Right atrium auricular region (tissue), 2 donors: ENCODE results near the gene HES7. TPM values are rescaled to one million over a fixed set of nuclear protein-coding genes. Genes with fewer than 3 reads are reported as not detected.
A peak's percentile ranks its signal among the peaks of the same experiment; 100 is the strongest.

Experiments
- DNase-seq: peaks from one replicate; pipeline ENCODE4 v3.0.0-alpha.2; 2019; ENCODE audit warnings: low spot score
- H3K27ac ChIP-seq, 2 donors: fragments of 200-600 bp; sonication (generic); 1 replicate in 1 of 2; 2 replicates in 1 of 2; pipeline ENCODE4 v1.5.1; 2016 to 2019
- H3K27me3 ChIP-seq, 2 donors: fragments of 200-600 bp; sonication (generic); one replicate each; pipeline versions ENCODE4 v1.5.1 to v1.6.0; 2017 to 2019
- H3K36me3 ChIP-seq: fragments of 200-600 bp; sonication (generic); one replicate; pipeline ENCODE4 v1.5.1; 2016
- H3K4me1 ChIP-seq, 2 donors: fragments of 200-600 bp; sonication (generic); one replicate each; pipeline versions ENCODE4 v1.5.1 to v1.6.0; 2017 to 2019
- H3K4me3 ChIP-seq, 2 donors: fragments of 200-600 bp; sonication (generic); 1 replicate in 1 of 2; 2 replicates in 1 of 2; pipeline ENCODE4 v1.5.1; 2017 to 2019; ENCODE audit warnings: mild to moderate bottlenecking in 1 of 2, moderate library complexity in 1 of 2
- H3K9me3 ChIP-seq, 2 donors: fragments of 200-600 bp; sonication (generic); one replicate each; pipeline ENCODE4 v1.5.1; 2019
- total RNA-seq, 2 donors: library from RNA; depleted of rRNA; stranded (reverse); fragments of >200 nt; gene quantifications; one replicate each; pipeline ENCODE4 v1.1.0, GENCODE V29; 2016
- TF ChIP-seq, protein P1 (sequence below), 2 donors: fragments of 200-600 bp; sonication (generic); IDR thresholded peaks; one replicate each; pipeline ENCODE4 v1.5.1; 2019; ENCODE audit warnings: antibody characterized with exemption in 2 of 2

Gene HES7
- total RNA-seq, 2 donors from 2014 or later: not detected

DNA sequence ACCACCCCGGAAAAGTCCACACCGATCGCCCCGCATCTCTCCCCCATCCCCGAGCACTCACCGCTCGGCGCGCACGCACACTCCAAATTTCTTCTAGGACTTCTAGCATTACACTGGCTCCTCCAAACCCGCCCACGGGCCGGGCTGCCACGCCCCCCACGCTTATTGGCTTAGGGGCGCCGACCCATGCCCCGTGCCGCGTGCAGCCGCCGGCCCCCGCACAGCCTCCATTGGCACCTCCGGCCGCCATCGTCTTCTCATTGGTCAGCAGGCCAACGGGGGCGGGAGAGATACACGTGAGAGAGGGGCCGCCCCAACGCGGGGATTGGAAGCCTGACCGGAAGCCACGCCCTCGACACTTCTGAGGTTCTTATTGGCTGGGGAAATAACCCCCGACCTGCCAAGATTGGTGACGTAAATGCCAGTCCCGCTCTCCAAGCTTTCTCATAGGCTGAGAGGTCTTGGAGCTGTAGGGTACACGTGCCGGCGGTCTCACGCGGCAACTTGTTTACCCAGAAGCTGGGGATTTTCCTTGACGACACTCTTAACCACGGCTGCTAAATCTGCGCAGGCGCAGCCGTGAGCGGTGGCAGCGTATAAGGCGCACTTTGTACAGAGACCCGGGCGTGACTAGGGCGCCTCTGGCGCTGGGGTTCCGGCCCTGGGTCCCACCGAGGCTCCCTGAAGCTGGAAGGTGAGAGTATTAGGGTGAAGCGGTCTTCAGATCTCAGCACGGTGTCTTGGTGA lies 32.5 kb upstream of the HES7 start:
- no peaks in the 10 kb centered on the region for H3K9me3 ChIP-seq
- H3K27me3 ChIP-seq: no peaks in the 10 kb centered on the region
- H3K4me3 ChIP-seq: peak overlapping the region; percentile 83 to 95
- TF ChIP-seq, protein P1, sequence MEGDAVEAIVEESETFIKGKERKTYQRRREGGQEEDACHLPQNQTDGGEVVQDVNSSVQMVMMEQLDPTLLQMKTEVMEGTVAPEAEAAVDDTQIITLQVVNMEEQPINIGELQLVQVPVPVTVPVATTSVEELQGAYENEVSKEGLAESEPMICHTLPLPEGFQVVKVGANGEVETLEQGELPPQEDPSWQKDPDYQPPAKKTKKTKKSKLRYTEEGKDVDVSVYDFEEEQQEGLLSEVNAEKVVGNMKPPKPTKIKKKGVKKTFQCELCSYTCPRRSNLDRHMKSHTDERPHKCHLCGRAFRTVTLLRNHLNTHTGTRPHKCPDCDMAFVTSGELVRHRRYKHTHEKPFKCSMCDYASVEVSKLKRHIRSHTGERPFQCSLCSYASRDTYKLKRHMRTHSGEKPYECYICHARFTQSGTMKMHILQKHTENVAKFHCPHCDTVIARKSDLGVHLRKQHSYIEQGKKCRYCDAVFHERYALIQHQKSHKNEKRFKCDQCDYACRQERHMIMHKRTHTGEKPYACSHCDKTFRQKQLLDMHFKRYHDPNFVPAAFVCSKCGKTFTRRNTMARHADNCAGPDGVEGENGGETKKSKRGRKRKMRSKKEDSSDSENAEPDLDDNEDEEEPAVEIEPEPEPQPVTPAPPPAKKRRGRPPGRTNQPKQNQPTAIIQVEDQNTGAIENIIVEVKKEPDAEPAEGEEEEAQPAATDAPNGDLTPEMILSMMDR (IDR thresholded peaks at IDR 0.05): no peak
- H3K4me1 ChIP-seq: peaks cover 0 to 47% of the 10 kb centered on the region in 2 donors
- DNase-seq: peak; percentile 100
- peaks cover 34% of the 10 kb centered on the region for H3K36me3 ChIP-seq
- H3K27ac ChIP-seq: peak overlapping the region; percentile 100

DNA sequence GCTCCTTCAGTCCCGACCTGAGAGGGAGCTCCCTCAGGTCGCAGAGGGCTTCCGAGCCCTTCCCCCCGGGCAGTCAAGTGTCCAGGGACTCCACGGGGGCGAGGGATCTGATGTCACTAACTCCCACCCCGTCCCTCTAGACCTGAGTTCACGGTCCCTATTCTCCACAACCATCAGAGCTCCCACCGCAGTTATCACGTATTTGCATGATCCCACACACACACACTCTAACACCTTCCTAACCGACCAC lies 32.0 kb upstream of the HES7 start:
- Histone ChIP-seq H3K36me3 (peaks cover 29% of the 10 kb centered on the region), H3K9me3 (no peaks in the 10 kb centered on the region), H3K27me3 (no peaks in the 10 kb centered on the region), H3K27ac (peak overlapping the region; percentile 100), H3K4me3 (peak overlapping the region; percentile 83 to 95), H3K4me1 (peaks cover 0 to 43% of the 10 kb centered on the region in 2 donors)
- TF ChIP-seq, protein P1 (IDR thresholded peaks at IDR 0.05): no peak
- DNase-seq: no peak

DNA sequence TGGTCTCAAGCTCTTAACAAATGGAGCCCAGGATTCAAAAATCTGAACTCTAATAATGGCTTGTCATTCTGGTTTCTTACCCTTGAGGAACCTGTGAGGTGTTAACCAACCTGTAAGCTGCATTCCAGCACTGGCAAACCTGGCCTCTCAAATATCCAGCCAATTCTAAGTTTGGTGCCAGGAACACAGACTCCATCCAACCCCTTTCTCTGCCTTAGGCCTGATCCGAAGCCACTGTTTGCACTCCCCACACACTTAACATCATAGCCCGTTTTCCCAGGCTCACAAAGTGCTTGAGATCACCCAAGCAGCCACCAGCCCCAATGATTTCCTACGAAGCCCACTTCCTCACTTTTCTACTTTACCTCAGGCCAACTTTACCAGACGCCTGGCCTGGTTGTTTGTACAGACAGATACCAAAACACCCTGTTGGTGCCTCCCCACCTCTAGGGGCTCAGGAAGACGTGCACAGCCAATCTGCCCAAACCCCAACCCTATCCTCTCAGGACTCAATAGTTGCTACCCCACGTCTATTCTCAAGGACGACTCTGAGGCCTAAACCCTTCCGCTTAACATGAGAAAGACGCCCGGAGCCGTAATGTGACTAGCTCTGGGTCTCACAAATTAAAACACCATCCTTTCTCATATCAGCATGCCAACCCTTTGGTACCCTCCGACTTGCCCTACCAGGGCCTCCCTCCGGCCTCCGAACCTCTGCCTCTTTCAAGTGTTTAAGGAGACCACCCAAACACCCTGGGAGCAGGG lies 31.5 kb upstream of the HES7 start:
- peaks cover 29% of the 10 kb centered on the region for H3K36me3 ChIP-seq
- DNase-seq: no peak
- peak overlapping the region; percentile 83 to 95 for H3K4me3 ChIP-seq
- H3K9me3 ChIP-seq: no peaks in the 10 kb centered on the region
- H3K27ac ChIP-seq: peak overlapping the region; percentile 100
- no peaks in the 10 kb centered on the region for H3K27me3 ChIP-seq
- TF ChIP-seq, protein P1 (IDR thresholded peaks at IDR 0.05): no peak
- H3K4me1 ChIP-seq: peaks cover 0 to 43% of the 10 kb centered on the region in 2 donors

DNA sequence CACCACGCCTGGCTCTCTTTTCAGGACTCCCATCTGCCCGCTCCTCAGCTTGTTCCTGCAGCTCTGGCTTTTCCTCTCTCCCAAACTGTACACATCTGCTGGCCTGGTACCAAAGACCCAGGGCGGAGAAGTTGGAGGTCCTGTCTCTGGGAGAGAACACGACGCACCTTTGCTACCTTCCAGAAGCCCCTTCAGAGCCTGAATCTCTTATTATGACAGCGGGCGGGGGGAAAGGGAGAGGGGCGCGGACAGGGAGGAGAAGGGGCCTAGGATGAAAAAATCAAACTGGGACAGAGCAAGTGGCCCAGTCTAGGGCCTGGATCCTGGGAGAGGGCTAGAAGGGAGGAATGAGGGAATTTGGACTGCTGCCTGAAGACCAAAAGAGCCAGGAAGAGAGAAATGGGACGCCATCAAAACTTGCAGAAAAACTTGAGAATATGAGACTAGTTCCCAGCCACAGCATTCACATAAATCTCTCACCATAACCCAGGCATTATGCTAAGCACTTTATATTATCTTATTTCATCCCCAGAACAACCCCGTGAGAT lies 30.8 kb upstream of the HES7 start:
- Histone ChIP-seq H3K4me3 (peak overlapping the region; percentile 83 to 95), H3K27ac (peak overlapping the region; percentile 100), H3K9me3 (no peaks in the 10 kb centered on the region), H3K36me3 (peaks cover 33% of the 10 kb centered on the region), H3K4me1 (peaks cover 0 to 49% of the 10 kb centered on the region in 2 donors), H3K27me3 (no peaks in the 10 kb centered on the region)
- TF ChIP-seq, protein P1 (IDR thresholded peaks at IDR 0.05): no peak
- DNase-seq: no peak

DNA sequence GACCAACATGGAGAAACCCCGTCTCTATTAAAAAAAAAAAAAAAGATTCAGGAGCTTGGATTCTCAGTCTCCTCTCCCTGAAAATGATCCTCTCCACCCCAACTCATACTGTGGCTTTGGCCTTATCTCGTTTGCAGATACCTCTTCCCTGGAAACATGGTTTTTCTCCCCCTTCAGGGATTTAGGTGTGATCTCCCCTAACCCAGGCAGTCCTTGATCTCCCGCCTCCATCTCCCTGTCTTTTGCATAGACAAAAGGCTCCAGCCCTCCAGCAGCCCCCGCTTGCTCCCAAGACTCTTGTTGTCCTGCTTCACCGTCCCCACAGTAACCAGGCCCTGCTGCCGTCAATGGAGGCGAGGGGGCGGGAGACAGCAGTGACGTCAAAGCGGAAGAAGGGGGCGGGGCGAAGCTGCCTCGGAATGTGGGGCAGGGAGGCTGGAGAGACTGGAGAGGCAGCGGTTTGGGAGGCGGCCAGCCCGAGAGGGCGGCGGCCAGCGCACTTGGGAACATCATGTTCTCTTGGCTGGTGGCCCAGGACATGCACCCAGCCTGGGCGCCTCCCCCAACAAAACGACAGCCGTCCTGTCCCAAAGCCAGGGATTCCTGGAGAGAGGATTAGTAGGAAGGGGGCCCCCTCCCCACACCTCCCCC lies 30.2 kb upstream of the HES7 start:
- H3K4me3 ChIP-seq: peak overlapping the region; percentile 83 to 95
- H3K27me3 ChIP-seq: no peaks in the 10 kb centered on the region
- DNase-seq: peak; percentile 100
- peaks cover 0 to 49% of the 10 kb centered on the region in 2 donors for H3K4me1 ChIP-seq
- no peaks in the 10 kb centered on the region for H3K9me3 ChIP-seq
- H3K36me3 ChIP-seq: peaks cover 34% of the 10 kb centered on the region
- TF ChIP-seq, protein P1 (IDR thresholded peaks at IDR 0.05): no peak
- H3K27ac ChIP-seq: peak overlapping the region; percentile 100
